Astrocyte (in vitro differentiated cells and primary cell): ENCODE data around the gene OVCA2. TPM values are rescaled to one million over a fixed set of nuclear protein-coding genes. Genes with fewer than 3 reads are reported as not detected.

ENCODE experiments used
- DNase-seq: peaks from one replicate; pipeline ENCODE4 v3.0.0-alpha.2; 2010; ENCODE audit warnings: low read depth
- FAIRE-seq: peaks from 2 replicates; lab custom pipeline; 2011; peaks lifted over from hg19 to GRCh38; lab: Jason Lieb, UNC
- H2AFZ ChIP-seq: 2 replicates; pipeline ENCODE4 v1.6.0; 2012; ENCODE audit warnings: low read depth, low read length, inconsistent platforms
- H3K27ac ChIP-seq: 2 replicates; pipeline ENCODE4 v1.5.1; 2011; ENCODE audit warnings: low read depth, low read length, inconsistent platforms
- H3K27me3 ChIP-seq: 2 replicates; pipeline ENCODE4 v1.6.0; 2011; ENCODE audit warnings: low read length, inconsistent platforms; ENCODE audit not compliant: insufficient read depth
- H3K36me3 ChIP-seq: 2 replicates; pipeline ENCODE4 v1.5.1; 2011; ENCODE audit warnings: low read length, inconsistent platforms; ENCODE audit not compliant: insufficient read depth
- H3K4me1 ChIP-seq: 2 replicates; pipeline ENCODE4 v1.5.1; 2011; ENCODE audit warnings: low read length, inconsistent platforms; ENCODE audit not compliant: insufficient read depth
- H3K4me2 ChIP-seq: 2 replicates; pipeline ENCODE4 v1.6.0; 2012; ENCODE audit warnings: low read length, inconsistent platforms
- H3K4me3 ChIP-seq: 2 replicates; pipeline ENCODE4 v1.5.1; 2011; ENCODE audit warnings: low read depth, mild to moderate bottlenecking, low read length, inconsistent platforms; ENCODE audit not compliant: insufficient read depth
- H3K79me2 ChIP-seq: 2 replicates; pipeline ENCODE4 v1.6.0; 2012; ENCODE audit warnings: mild to moderate bottlenecking, low read length, inconsistent platforms; ENCODE audit not compliant: insufficient read depth
- H3K9ac ChIP-seq: 2 replicates; pipeline ENCODE4 v1.6.0; 2012; ENCODE audit warnings: mild to moderate bottlenecking, low read length, inconsistent platforms
- H3K9me3 ChIP-seq: 2 replicates; pipeline ENCODE4 v1.5.1; 2012; ENCODE audit warnings: low read depth, mild to moderate bottlenecking, low read length, inconsistent platforms; ENCODE audit not compliant: insufficient read depth
- H4K20me1 ChIP-seq: 2 replicates; pipeline ENCODE4 v1.6.0; 2012; ENCODE audit warnings: low read length, inconsistent platforms; ENCODE audit not compliant: insufficient read depth
- H3K27ac Mint-ChIP-seq: one replicate; pipeline ENCODE4 v1.8.0; 2021; ENCODE audit warnings: mild to moderate bottlenecking, mixed read lengths; ENCODE audit not compliant: unreplicated experiment
- H3K27me3 Mint-ChIP-seq: one replicate; pipeline ENCODE4 v1.8.0; 2021; ENCODE audit warnings: low read depth, mixed read lengths; ENCODE audit not compliant: unreplicated experiment
- H3K36me3 Mint-ChIP-seq: one replicate; pipeline ENCODE4 v1.8.0; 2021; ENCODE audit warnings: low read depth, mixed read lengths; ENCODE audit not compliant: unreplicated experiment
- H3K4me1 Mint-ChIP-seq: one replicate; pipeline ENCODE4 v1.8.0; 2021; ENCODE audit warnings: low read depth, mixed read lengths; ENCODE audit not compliant: unreplicated experiment
- H3K4me3 Mint-ChIP-seq: one replicate; pipeline ENCODE4 v1.8.0; 2021; ENCODE audit warnings: mild to moderate bottlenecking, moderate library complexity, mixed read lengths; ENCODE audit not compliant: unreplicated experiment
- H3K9me3 Mint-ChIP-seq: one replicate; pipeline ENCODE4 v1.8.0; 2021; ENCODE audit warnings: mild to moderate bottlenecking, mixed read lengths; ENCODE audit not compliant: unreplicated experiment
- EZH2 ChIP-seq: IDR thresholded peaks from 2 replicates; pipeline ENCODE4 v1.6.1; 2012; ENCODE audit warnings: mild to moderate bottlenecking, low read length, inconsistent platforms; ENCODE audit not compliant: insufficient read depth
- total RNA-seq: library from RNA; stranded (reverse); gene quantifications from 2 replicates; pipeline ENCODE4 v1.2.1, GENCODE V29; 2021
- TF ChIP-seq, protein P1 (sequence below): IDR thresholded peaks from 2 replicates; pipeline ENCODE4 v1.5.1; 2011; ENCODE audit warnings: low read depth, mild to moderate bottlenecking, inconsistent platforms, low read length, moderate library complexity; ENCODE audit not compliant: insufficient read depth

The OVCA2 gene
- total RNA-seq, 1 donor from 2014 or later = 36.8 TPM

GRCh38 chr17:2062571-2063183, 20.9 kb downstream of the OVCA2 start:
- no peaks in the 10 kb centered on the region for H3K9me3 ChIP-seq
- no peak overlapping the region for H3K4me3 ChIP-seq
- peak overlapping the region; percentile 93 for H3K9ac ChIP-seq
- H3K27me3 ChIP-seq = no peaks in the 10 kb centered on the region
- Mint-ChIP-seq H3K27ac (peak overlapping the region; percentile 97), H3K9me3 (peaks cover 2% of the 10 kb centered on the region), H3K27me3 (no peaks in the 10 kb centered on the region), H3K4me3 (peak overlapping the region; percentile 76), H3K36me3 (peaks cover 27% of the 10 kb centered on the region), H3K4me1 (peaks cover 58% of the 10 kb centered on the region)
- H3K79me2 ChIP-seq = peaks cover 66% of the 10 kb centered on the region
- TF ChIP-seq, protein P1, sequence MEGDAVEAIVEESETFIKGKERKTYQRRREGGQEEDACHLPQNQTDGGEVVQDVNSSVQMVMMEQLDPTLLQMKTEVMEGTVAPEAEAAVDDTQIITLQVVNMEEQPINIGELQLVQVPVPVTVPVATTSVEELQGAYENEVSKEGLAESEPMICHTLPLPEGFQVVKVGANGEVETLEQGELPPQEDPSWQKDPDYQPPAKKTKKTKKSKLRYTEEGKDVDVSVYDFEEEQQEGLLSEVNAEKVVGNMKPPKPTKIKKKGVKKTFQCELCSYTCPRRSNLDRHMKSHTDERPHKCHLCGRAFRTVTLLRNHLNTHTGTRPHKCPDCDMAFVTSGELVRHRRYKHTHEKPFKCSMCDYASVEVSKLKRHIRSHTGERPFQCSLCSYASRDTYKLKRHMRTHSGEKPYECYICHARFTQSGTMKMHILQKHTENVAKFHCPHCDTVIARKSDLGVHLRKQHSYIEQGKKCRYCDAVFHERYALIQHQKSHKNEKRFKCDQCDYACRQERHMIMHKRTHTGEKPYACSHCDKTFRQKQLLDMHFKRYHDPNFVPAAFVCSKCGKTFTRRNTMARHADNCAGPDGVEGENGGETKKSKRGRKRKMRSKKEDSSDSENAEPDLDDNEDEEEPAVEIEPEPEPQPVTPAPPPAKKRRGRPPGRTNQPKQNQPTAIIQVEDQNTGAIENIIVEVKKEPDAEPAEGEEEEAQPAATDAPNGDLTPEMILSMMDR = no peak
- no peak for TF ChIP-seq EZH2
- peaks cover 15% of the 10 kb centered on the region for H4K20me1 ChIP-seq
- peaks cover 9% of the 10 kb centered on the region for H3K36me3 ChIP-seq
- peak overlapping the region; percentile 99 for H3K27ac ChIP-seq
- DNase-seq (no peak), FAIRE-seq (no peak)
- H3K4me1 ChIP-seq = peaks cover 90% of the 10 kb centered on the region
- H3K4me2 ChIP-seq = peak overlapping the region; percentile 46
- H2AFZ ChIP-seq = no peak overlapping the region

GRCh38 chr17:2063261-2064146, 21.7 kb downstream of the OVCA2 start:
- H3K79me2 ChIP-seq = peaks cover 57% of the 10 kb centered on the region
- H3K27me3 ChIP-seq = no peaks in the 10 kb centered on the region
- peak overlapping the region; percentile 46 for H3K4me2 ChIP-seq
- H3K9me3 ChIP-seq = no peaks in the 10 kb centered on the region
- TF ChIP-seq, protein P1 = no peak
- TF ChIP-seq EZH2 = no peak
- H3K4me1 Mint-ChIP-seq = peaks cover 66% of the 10 kb centered on the region
- peaks cover 2% of the 10 kb centered on the region for H3K9me3 Mint-ChIP-seq
- H3K27ac Mint-ChIP-seq = peak overlapping the region; percentile 97
- H3K4me1 ChIP-seq = peaks cover 92% of the 10 kb centered on the region
- no peak overlapping the region for H3K4me3 ChIP-seq
- H3K27me3 Mint-ChIP-seq = no peaks in the 10 kb centered on the region
- H3K36me3 Mint-ChIP-seq = peaks cover 25% of the 10 kb centered on the region
- H4K20me1 ChIP-seq = peaks cover 7% of the 10 kb centered on the region
- H3K9ac ChIP-seq = peak overlapping the region; percentile 93
- H3K27ac ChIP-seq = peak overlapping the region; percentile 99
- peaks cover 9% of the 10 kb centered on the region for H3K36me3 ChIP-seq
- DNase-seq (peak; percentile 72), FAIRE-seq (peak; percentile 32)
- H2AFZ ChIP-seq = no peak overlapping the region
- peak overlapping the region; percentile 14 for H3K4me3 Mint-ChIP-seq
